ENCODE results near the gene GMDS. TPM values are rescaled to one million over a fixed set of nuclear protein-coding genes. Genes with fewer than 3 reads are reported as not detected.

Gene GMDS
- total RNA-seq, 1 experiment from 2014 or later, result 27.6 TPM

DNA sequence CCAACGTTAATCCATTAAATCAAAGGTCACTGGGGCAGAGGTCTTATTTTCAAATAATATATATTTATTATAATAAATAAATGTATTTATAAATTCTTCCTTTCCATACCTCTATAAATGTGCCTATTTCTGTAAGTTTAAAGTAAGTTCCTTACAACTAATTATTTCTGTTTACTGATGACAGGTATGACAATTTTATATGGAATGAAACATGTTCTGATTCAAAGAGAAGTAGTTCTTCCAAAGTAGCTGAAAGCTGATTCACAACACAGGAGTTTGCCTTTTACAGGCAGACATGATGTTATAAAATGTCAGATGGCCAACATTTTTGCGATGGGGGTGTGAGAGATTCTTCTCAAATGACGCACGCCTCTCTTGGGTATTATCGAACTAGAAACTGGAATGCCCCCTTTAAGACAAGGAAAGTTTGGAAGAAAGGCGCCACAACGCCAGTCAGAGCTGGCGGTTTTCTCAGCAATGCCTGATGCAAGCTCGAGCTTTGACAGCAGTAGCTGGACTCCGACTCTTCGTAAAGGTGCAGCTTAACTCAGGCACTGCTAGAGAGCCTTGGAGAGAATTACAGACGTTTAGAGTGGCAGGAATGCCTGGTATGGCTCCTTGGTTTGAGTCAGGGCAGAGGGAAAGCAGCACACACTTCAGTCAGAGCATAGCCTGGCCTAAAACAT, 543.6 kb downstream of the GMDS start:
- no peak overlapping the region for H4K91ac ChIP-seq (ENCODE audit: insufficient read length, low read depth, low read length)
- H3K9me3 ChIP-seq (ENCODE audit: control insufficient read depth, low read depth, low read length), result no peaks in the 10 kb centered on the region
- no peak for DNase-seq
- H3K9ac ChIP-seq (ENCODE audit: extremely low read depth, insufficient read length, low read length), result no peak overlapping the region
- H2BK15ac ChIP-seq (ENCODE audit: low read depth, low read length), result no peak overlapping the region
- Mint-ChIP-seq H3K27me3 (ENCODE audit: low read depth) (peaks cover 1% of the 10 kb centered on the region), H3K4me3 (no peak overlapping the region), H3K27ac (no peak overlapping the region), H3K36me3 (ENCODE audit: insufficient read depth in 1 of 3, low read depth in 3 of 3) (no peaks in the 10 kb centered on the region), H3K4me1 (0 out of 4 replicates have a peak, but pooled peaks cover 0 to 2% of the 10 kb centered on the region in 2 experiments), H3K9me3 (no peaks in the 10 kb centered on the region)
- H2AFZ ChIP-seq (ENCODE audit: low read length), result no peak overlapping the region
- H3K4me1 ChIP-seq (ENCODE audit: insufficient read depth, low read length), result no peaks in the 10 kb centered on the region
- no peak overlapping the region for H3T11ph ChIP-seq (ENCODE audit: low read length)
- H3K79me2 ChIP-seq (ENCODE audit: insufficient read depth, low read length), result no peaks in the 10 kb centered on the region
- H3K27me3 ChIP-seq (ENCODE audit: insufficient read depth, low read length), result no peaks in the 10 kb centered on the region
- no peak overlapping the region for H4K5ac ChIP-seq (ENCODE audit: insufficient read length, low read depth, low read length)
- TF ChIP-seq, protein P1, sequence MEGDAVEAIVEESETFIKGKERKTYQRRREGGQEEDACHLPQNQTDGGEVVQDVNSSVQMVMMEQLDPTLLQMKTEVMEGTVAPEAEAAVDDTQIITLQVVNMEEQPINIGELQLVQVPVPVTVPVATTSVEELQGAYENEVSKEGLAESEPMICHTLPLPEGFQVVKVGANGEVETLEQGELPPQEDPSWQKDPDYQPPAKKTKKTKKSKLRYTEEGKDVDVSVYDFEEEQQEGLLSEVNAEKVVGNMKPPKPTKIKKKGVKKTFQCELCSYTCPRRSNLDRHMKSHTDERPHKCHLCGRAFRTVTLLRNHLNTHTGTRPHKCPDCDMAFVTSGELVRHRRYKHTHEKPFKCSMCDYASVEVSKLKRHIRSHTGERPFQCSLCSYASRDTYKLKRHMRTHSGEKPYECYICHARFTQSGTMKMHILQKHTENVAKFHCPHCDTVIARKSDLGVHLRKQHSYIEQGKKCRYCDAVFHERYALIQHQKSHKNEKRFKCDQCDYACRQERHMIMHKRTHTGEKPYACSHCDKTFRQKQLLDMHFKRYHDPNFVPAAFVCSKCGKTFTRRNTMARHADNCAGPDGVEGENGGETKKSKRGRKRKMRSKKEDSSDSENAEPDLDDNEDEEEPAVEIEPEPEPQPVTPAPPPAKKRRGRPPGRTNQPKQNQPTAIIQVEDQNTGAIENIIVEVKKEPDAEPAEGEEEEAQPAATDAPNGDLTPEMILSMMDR (conservative IDR thresholded peaks at IDR 0.05), result no peak
- no peak overlapping the region for H3K23ac ChIP-seq (ENCODE audit: insufficient read length, low read depth, low read length)
- no peak overlapping the region for H2BK120ac ChIP-seq (ENCODE audit: low read depth, low read length, poor library complexity, severe bottlenecking)
- no peak overlapping the region for H3K14ac ChIP-seq (ENCODE audit: insufficient read depth, low read length)
- no peaks in the 10 kb centered on the region for H3K79me1 ChIP-seq (ENCODE audit: insufficient read depth, low read depth, low read length, poor library complexity, severe bottlenecking)
- no peak overlapping the region for H3K4ac ChIP-seq (ENCODE audit: low read depth, low read length)
- no peaks in the 10 kb centered on the region for H4K20me1 ChIP-seq (ENCODE audit: control insufficient read depth, insufficient read depth, insufficient read length)
- H2BK12ac ChIP-seq (ENCODE audit: insufficient read length, low read depth, low read length), result no peak overlapping the region
- H3K56ac ChIP-seq (ENCODE audit: insufficient read length, low read depth, low read length), result no peak overlapping the region
- H3K27ac ChIP-seq (ENCODE audit: insufficient read length, low read depth, low read length), result no peak overlapping the region
- H2BK5ac ChIP-seq (ENCODE audit: insufficient read length, low read length), result no peak overlapping the region
- H3K18ac ChIP-seq (ENCODE audit: insufficient read length, low read depth, low read length), result no peak overlapping the region
- no peak overlapping the region for H2BK20ac ChIP-seq (ENCODE audit: low read depth, low read length, poor library complexity, severe bottlenecking)
- H3K23me2 ChIP-seq (ENCODE audit: insufficient read length, low read depth, low read length, poor library complexity, severe bottlenecking), result no peaks in the 10 kb centered on the region
- no peak overlapping the region for H2AK5ac ChIP-seq (ENCODE audit: insufficient read length, low read length)
- H3K4me2 ChIP-seq (ENCODE audit: insufficient read depth, insufficient read length, low read length), result no peak overlapping the region
- WGBS (ENCODE audit: extremely low coverage, insufficient read length, low lambda C conversion rate), result no CpG with 5 or more reads among the region's 12 CpGs
- no peak overlapping the region for H4K8ac ChIP-seq (replicated peaks; ENCODE audit: insufficient read length, low read depth, low read length)
